ENCODE measurements around the gene FASTK. TPM values are rescaled to one million over a fixed set of nuclear protein-coding genes. Genes with fewer than 3 reads are reported as not detected.

FASTK gene
- total RNA-seq, 1 donor from 2014 or later = 54.2 TPM

GRCh38 chr7:151075662-151075971 is 5.0 kb downstream of the FASTK start:
- intact Hi-C loops (cut with DNase I) = no loop called here
- H3K9me3 ChIP-seq = no peaks in the 10 kb centered on the region
- ATAC-seq (no peak), DNase-seq (peak; percentile 51)
- H3K4me3 ChIP-seq = no peak overlapping the region
- TF ChIP-seq CTCF (IDR thresholded peaks at IDR 0.05) = no peak
- H3K27ac ChIP-seq = no peak overlapping the region
- H3K27me3 ChIP-seq = no peaks in the 10 kb centered on the region
- peaks cover 15% of the 10 kb centered on the region for H3K4me1 ChIP-seq
- H3K36me3 ChIP-seq = peaks cover 59% of the 10 kb centered on the region

- ATAC-seq (no peak), DNase-seq (peak; percentile 56)
- H3K9me3 ChIP-seq = no peaks in the 10 kb centered on the region
- H3K27me3 ChIP-seq = no peaks in the 10 kb centered on the region
- peaks cover 15% of the 10 kb centered on the region for H3K4me1 ChIP-seq
- peaks cover 65% of the 10 kb centered on the region for H3K36me3 ChIP-seq
- intact Hi-C loops (cut with DNase I) = no loop called here
- no peak for TF ChIP-seq CTCF (IDR thresholded peaks at IDR 0.05)
- no peak overlapping the region for H3K27ac ChIP-seq
- no peak overlapping the region for H3K4me3 ChIP-seq
Measured at GRCh38 chr7:151074817-151075661, 5.6 kb downstream of the FASTK start.

DNA sequence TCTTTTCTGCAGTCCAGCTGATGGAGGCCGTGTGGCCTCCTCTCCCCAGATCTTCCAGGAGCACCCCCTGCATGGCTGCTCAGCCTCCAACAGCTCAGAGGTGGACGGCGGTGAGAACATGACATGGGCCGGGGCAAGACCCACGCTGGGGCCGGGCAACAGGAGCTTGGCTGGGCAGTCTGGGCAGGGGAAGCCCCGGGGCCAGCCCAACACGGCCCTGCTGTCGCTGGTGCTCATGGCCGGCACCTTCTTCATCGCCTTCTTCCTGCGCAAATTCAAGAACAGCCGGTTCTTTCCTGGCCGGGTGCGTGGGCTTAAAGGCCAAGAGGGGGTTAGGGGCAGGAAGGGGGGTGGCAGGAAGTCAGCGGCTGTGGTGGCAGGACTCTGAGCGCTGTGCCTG is 6.6 kb downstream of the FASTK start:
- Histone ChIP-seq H3K4me1 (peaks cover 5% of the 10 kb centered on the region), H3K27me3 (no peaks in the 10 kb centered on the region), H3K36me3 (peaks cover 75% of the 10 kb centered on the region), H3K27ac (no peak overlapping the region), H3K9me3 (no peaks in the 10 kb centered on the region), H3K4me3 (no peak overlapping the region)
- intact Hi-C loops (cut with DNase I) = no loop called here
- DNase-seq = peak; percentile 65
- ATAC-seq = no peak
- no peak for TF ChIP-seq CTCF (IDR thresholded peaks at IDR 0.05)

GRCh38 chr7:151071032-151071866 is 9.4 kb downstream of the FASTK start:
- Histone ChIP-seq H3K36me3 (peaks cover 99% of the 10 kb centered on the region), H3K27me3 (no peaks in the 10 kb centered on the region), H3K27ac (no peak overlapping the region), H3K4me1 (no peaks in the 10 kb centered on the region), H3K9me3 (no peaks in the 10 kb centered on the region), H3K4me3 (no peak overlapping the region)
- no peak for TF ChIP-seq CTCF (IDR thresholded peaks at IDR 0.05)
- intact Hi-C loops (cut with DNase I) = no loop called here
- DNase-seq = no peak
- ATAC-seq = no peak

DNA sequence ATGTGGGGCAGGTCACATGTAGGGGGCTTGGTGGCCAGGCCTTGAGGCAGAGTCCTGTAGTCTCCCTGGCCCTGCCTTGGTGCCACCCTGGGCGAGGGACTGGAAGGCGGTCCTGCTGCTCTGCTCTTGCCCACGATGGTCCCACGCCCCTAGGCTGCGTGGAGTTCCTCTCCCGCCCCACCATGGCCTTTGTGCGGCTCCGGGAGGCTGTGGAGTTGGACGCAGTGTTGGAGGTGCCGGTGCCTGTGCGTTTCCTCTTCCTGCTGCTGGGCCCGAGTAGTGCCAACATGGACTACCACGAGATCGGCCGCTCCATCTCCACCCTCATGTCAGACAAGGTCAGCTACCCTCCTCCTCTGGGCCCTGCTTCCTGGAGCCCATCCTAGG is 10.0 kb downstream of the FASTK start:
- no peak for TF ChIP-seq CTCF (IDR thresholded peaks at IDR 0.05)
- peaks cover 100% of the 10 kb centered on the region for H3K36me3 ChIP-seq
- no peak for DNase-seq
- no peaks in the 10 kb centered on the region for H3K27me3 ChIP-seq
- no peak for ATAC-seq
- H3K9me3 ChIP-seq = no peaks in the 10 kb centered on the region
- intact Hi-C loops (cut with DNase I) = no loop called here
- H3K4me1 ChIP-seq = no peaks in the 10 kb centered on the region
- no peak overlapping the region for H3K27ac ChIP-seq
- H3K4me3 ChIP-seq = no peak overlapping the region

Data from upper lobe of right lung (tissue), 1 donor.